Cortex of kidney (tissue), 1 donor: ENCODE results near the gene RPL10.

Experiments
- DNase-seq: peaks from one replicate; lab custom pipeline; 2025; lab: John Stamatoyannopoulos, UW

Gene RPL10

DNA sequence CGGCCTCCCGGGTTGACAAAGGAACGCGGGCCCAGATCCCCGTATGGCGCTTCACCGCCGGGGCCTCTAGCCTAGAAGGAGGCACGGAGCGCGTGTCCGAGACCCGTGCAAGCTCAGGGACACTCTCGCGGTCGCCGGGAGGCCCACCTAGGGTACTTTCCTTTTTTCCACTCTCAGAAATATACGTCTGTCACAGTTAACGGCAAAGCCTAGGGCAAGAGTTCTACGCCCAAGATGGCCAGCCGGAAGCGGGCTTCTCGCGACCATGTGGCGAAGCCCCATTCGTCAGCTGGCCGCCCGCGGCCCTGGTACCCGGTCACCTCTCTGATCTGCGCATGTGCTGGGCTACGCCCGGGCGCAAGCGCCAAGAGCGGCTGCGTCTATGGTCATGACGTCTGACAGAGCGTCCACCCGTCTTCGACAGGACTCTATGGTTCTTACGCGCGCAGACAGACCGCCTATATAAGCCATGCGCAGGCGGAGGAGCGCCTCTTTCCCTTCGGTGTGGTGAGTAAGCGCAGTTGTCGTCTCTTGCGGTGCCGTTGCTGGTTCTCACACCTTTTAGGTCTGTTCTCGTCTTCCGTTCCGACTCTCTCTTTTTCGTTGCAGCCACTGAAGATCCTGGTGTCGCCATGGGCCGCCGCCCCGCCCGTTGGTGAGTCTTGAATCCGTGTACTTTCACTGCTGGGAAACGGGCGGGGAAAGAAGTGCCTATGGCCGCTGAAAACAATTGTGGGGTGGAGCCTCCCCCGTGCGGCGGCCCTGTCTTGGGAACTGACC lies at the start of gene RPL10:
Gene RPL10 (plus strand): TSS at position 490 of the 780 bp plus-strand sequence. CDS start 143 bp downstream, at position 633.
- DNase-seq, result peak; percentile 14

DNA sequence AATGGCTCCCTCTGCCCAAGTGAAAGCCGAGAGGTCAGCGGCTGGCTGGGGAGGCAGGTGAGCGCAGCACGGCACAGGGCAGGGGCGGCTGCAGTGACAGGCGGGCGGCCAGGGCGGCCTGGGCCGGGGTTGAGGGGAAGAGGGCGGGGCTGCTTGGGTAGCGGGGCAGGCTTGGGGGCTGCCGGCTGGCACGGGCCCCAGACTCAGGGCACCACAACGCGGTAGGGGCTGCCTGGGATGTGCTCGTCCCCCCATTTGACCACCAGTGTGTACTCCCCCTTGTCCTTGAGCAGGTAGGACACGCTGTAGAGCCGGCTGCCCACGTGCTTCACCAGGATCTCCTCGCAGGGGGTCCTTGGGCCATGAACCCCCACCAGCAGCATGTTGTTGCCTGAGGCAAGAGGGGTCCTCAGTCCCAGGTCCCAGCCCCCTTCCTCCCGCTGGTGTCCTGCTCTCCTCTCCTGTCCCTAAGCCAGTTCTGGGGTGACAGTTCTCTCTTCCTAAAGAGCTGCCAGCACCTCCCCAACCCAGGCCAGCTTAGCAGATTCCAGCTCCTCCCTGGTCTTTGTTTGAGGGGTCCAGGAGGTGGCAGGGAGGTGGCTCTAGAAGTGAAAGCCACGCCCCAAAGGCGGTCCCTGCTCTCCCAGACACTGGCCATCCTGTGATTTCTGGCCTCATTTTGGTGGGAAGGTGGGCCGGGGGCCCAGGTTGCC lies 49.4 kb upstream of the RPL10 start:
- no peak for DNase-seq

GRCh38 chrX:154349359-154349935 lies 48.7 kb upstream of the RPL10 start:
- DNase-seq, result no peak

GRCh38 chrX:154349979-154350378 lies 48.2 kb upstream of the RPL10 start:
- DNase-seq, result no peak

GRCh38 chrX:154350429-154351182 lies 47.6 kb upstream of the RPL10 start:
- DNase-seq, result no peak

DNA sequence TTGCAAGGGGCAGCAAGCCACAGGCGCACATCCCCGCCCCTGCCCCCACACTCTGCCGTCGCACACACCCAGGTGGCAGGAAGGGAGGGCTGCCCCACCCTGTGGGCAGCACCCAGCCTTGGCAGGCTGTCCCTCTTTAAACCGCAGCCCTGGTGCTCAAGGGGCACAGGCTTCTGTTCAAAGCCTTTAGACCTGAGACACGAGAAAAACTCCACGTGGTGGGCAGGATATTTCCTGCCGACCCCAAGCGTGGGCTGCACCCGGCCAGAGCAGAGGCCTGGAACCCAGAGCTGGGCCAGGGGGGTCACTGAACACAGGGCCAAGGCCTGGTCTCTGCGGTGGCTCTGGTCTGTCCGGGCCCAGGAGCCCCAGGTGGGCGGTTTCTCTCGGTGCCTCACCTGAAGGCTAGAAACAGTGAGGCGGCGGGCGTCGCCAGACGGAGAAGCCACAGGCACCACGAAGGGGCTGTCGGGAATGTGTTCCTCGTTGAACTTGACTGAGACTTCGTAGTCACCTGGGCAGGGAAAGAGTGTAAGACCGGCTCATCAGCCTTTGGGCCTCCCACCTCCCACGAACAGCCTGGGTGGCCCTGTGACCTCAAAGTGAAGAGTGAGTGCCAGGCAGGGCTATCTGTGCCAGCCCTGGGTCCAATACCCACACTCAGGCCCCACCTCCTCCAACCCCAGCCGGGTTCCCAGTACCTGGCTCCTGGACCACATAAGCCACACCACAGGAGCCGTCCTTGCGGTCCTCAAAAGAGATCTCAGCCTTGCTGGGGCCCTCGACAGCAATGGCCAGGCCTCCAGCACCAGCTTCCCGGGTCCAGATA lies 46.8 kb upstream of the RPL10 start:
- DNase-seq, result no peak

DNA sequence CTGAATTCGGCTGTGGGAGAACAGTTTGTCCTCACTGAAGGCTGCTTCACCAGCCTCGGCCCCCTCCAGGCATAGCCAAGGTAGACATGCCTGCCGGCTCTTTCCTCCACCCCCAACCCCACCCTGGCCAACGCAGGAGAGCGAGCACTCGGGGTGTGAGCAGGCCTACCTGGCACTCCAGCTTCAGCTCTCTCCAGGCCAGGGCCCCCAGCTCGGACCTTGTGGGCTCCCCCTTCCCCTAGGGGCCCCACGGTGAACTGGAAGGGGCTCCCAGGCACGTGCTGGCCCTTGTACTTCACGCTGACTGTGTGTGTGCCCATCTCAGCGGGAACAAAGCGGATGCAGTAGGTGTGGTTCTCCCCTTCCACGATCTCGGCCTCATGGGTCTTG lies 46.2 kb upstream of the RPL10 start:
- DNase-seq, result no peak

- DNase-seq, result no peak
These were observed 45.7 kb upstream of the RPL10 start for GRCh38 chrX:154352466-154352865.

DNA sequence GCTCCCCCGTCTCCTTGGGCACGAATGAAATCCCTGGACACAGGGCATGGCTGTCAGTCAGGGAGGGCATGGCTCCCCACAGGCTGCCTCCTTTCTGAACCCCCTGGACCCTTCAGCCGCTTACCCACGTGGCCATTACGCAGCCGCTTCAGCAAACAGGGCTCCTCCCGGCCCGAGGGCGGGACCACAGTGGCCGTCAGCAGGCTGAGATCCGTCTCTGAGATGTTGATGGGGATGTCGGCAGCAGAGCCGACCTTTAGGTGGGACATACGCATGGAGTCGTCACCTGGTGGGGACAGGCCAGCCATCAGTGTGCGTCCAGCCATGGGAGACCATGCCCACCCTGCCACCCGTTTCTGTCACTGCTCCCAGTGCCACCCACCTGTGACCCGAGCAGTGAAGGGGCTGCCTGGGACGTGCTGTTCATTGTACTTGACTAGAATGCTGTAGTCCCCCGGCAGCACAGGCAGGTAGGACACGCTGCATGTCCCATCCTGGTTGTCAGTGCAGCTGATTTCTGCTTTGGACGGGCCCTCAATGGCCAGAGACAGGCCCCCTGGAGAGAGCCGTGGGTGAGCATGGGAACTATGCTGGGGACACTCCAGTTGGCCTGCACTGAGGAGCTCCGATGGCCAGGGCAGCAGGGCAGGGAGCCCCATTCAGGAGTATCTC lies 44.9 kb upstream of the RPL10 start:
- no peak for DNase-seq

DNA sequence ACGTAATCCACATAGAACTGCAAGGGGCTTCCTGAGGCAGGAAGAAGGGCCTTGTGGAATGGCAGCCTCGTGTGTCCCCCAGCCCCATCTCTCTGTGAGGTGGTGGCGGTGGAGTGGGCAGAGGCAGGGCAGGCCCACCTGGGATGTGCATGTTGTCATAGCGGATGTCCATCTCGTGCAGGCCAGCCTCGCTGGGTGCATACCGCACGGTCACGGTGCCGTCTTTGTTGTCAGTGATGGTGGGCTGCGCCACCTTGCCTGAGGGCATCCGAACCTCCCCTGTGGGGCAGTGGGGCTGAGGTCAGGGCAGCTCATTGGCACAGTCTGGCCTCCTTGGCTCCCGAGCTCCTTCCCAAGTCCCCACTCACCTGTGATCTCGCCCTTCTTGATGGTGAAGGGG lies 44.2 kb upstream of the RPL10 start:
- DNase-seq, result no peak

- no peak for DNase-seq
These were observed 43.7 kb upstream of the RPL10 start for GRCh38 chrX:154354516-154354915.

DNA sequence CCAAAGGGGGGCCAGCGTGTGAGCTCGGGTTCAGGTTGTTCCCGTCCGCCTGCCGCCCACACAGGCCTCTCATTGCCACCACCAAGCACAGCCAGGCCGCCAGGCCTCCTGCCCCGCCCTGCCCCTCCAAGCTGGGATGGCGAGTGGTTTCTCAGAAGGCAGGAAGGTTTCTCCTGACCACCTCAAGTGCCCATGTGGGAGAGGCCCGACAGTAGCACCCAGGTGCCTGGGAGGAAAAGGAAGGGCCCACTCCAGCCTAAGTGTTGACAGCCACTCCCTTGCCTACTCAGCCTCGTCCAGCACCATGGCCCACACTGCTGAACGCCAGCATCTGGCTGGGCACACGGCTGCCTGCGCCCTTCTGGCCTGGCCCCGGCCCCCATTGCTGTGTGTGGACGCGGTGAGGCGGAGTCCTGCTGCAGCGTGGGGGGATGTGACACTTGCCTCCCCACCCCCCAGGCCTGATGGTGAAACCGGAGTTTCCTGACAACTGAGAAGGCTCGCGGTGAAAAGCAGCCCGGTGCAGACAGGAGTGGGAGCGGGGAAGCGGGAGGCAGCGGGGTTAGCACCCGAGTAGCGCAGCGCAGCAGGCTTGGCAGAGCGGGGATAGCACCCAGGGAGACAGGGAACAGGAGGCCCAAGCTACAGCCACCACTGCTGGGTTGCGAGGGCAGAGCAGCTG lies 42.9 kb upstream of the RPL10 start:
- DNase-seq, result no peak

GRCh38 chrX:154355776-154356140 lies 42.4 kb upstream of the RPL10 start:
- no peak for DNase-seq

GRCh38 chrX:154356596-154356995 lies 41.6 kb upstream of the RPL10 start:
- DNase-seq, result no peak

DNA sequence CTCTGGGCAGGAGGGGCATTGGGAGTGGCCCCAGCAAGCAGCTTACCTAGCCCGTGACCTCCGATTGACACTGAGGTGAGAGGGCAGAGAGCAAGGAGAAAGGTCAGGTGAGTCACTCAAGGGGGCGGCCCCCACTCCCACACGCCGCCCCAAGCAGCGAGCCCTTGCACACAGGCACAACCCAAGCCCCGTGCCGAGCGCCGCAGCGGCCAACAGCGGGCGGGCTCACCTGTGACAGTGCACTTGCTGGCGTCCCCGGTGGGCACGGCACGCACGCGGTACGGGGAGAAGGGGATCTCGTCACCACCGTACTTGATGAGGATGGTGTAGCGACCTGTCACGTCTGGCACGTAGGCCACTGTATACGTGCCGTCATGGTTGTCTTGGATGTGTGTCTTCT lies 41.0 kb upstream of the RPL10 start:
- DNase-seq, result no peak

GRCh38 chrX:154358011-154358410 lies 40.2 kb upstream of the RPL10 start:
- no peak for DNase-seq

DNA sequence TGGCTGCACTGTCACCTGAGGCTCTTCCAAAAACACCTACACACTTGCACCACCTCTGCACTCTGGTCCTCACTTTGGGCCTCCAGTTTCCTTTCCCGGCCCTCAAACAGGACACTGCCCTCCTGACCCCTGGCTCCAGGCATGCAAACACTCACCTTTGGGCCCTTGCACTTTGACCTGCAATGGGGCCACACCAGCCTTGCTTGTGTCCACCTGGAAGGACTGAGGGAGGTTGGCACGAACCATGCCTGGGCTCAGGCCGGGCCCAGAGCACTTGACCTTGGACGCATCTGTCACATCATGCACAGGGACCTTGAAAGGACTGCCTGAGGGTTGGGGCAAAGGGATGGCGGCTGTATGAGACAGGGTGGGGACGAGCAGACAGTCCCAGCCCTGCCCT lies 39.3 kb upstream of the RPL10 start:
- DNase-seq, result no peak

GRCh38 chrX:154359362-154360154 lies 38.6 kb upstream of the RPL10 start:
- DNase-seq, result no peak

GRCh38 chrX:154360155-154360713 lies 37.9 kb upstream of the RPL10 start:
- no peak for DNase-seq
